Fibroblast of lung (primary cell): Measurements from ENCODE around the gene FPR2. TPM values are rescaled to one million over a fixed set of nuclear protein-coding genes. Genes with fewer than 3 reads are reported as not detected.

ENCODE experiments used
- DNase-seq, 2 donors: peaks; one replicate each; pipeline versions ENCODE4 v3.0.0 to v3.0.0-alpha.2; 2010; ENCODE audit warnings: low read depth in 2 of 2
- H2AFZ ChIP-seq: 2 replicates; pipeline ENCODE4 v1.5.1; 2012; ENCODE audit warnings: low read length, control low read depth, inconsistent platforms
- H3K27ac ChIP-seq: 2 replicates; pipeline ENCODE4 v1.5.1; 2011; ENCODE audit warnings: low read length, control low read depth; ENCODE audit not compliant: insufficient read depth
- H3K27me3 ChIP-seq: 2 replicates; pipeline ENCODE4 v1.5.1; 2011; ENCODE audit warnings: mild to moderate bottlenecking, low read length; ENCODE audit not compliant: control insufficient read depth, insufficient read depth
- H3K36me3 ChIP-seq: 2 replicates; pipeline ENCODE4 v1.5.1; 2011; ENCODE audit warnings: low read length; ENCODE audit not compliant: control insufficient read depth, insufficient read depth
- H3K4me1 ChIP-seq: 2 replicates; pipeline ENCODE4 v1.5.1; 2011; ENCODE audit warnings: low read length; ENCODE audit not compliant: control insufficient read depth, insufficient read depth; ENCODE audit errors: extremely low read depth
- H3K4me2 ChIP-seq: 2 replicates; pipeline ENCODE4 v1.5.1; 2011; ENCODE audit warnings: low read length, control low read depth; ENCODE audit not compliant: insufficient read depth; ENCODE audit errors: extremely low read depth
- H3K4me3 ChIP-seq, 4 experiments: fragments of 200-600 bp in 1 of 4; sonication (generic) in 1 of 4; replicated peaks in 1 of 4; 2 replicates each; pipeline ENCODE4 v1.5.1; 2011 to 2016; ENCODE audit warnings: low read length in 4 of 4, low read depth in 3 of 4, mild to moderate bottlenecking in 3 of 4, control low read depth in 2 of 4, inconsistent platforms in 1 of 4, mixed read lengths in 1 of 4; ENCODE audit not compliant: insufficient read depth in 1 of 4; ENCODE audit errors: control extremely low read depth in 1 of 4
- H3K79me2 ChIP-seq: 2 replicates; pipeline ENCODE4 v1.5.1; 2012; ENCODE audit warnings: mild to moderate bottlenecking, low read length, inconsistent platforms; ENCODE audit not compliant: control insufficient read depth, insufficient read depth
- H3K9ac ChIP-seq: 2 replicates; pipeline ENCODE4 v1.5.1; 2011; ENCODE audit warnings: mild to moderate bottlenecking, low read length, control low read depth; ENCODE audit not compliant: insufficient read depth
- H3K9me3 ChIP-seq: 2 replicates; pipeline ENCODE4 v1.5.1; 2012; ENCODE audit warnings: low read depth, low read length; ENCODE audit not compliant: control insufficient read depth, insufficient read depth
- H4K20me1 ChIP-seq: 2 replicates; pipeline ENCODE4 v1.5.1; 2011; ENCODE audit warnings: low read length; ENCODE audit not compliant: control insufficient read depth, insufficient read depth; ENCODE audit errors: extremely low read depth
- CTCF ChIP-seq, 2 donors: IDR thresholded peaks in 1 of 2; conservative IDR thresholded peaks in 1 of 2; 1 replicate in 1 of 2; 2 replicates in 1 of 2; pipeline ENCODE4 v1.5.1; 2011 to 2012; ENCODE audit warnings: low read length in 2 of 2, control low read depth in 1 of 2, inconsistent platforms in 1 of 2, low read depth in 1 of 2, mild to moderate bottlenecking in 1 of 2
- EZH2 ChIP-seq: IDR thresholded peaks from 2 replicates; pipeline ENCODE4 v1.5.1; 2012; ENCODE audit warnings: low read length, control low read depth, mild to moderate bottlenecking; ENCODE audit errors: missing control alignments
- polyA plus RNA-seq, 2 donors: library from polyadenylated mRNA; depleted of rRNA in 1 of 2; stranded (reverse) in 1 of 2; unstranded in 1 of 2; fragments of >200 nt; gene quantifications; 2 replicates each; pipeline ENCODE4 v1.2.1, GENCODE V29; 2011 to 2012; ENCODE audit warnings: missing spikeins in 1 of 2
- total RNA-seq: library from RNA; depleted of rRNA; stranded (reverse); fragments of >200 nt; gene quantifications from 2 replicates; pipeline ENCODE4 v1.2.1, GENCODE V29; 2014

FPR2 gene
- total and polyA plus RNA-seq, 2 donors (not counting 1 experiment from before 2014, with no cell fraction given), result 0.12 TPM; not detected in 1

GRCh38 chr19:51743405-51743804 lies 17.6 kb upstream of the FPR2 start:
- DNase-seq, result peak in 1 of 2 donors; percentile 44
- no peak overlapping the region for H3K27ac ChIP-seq

GRCh38 chr19:51746731-51747130 lies 14.2 kb upstream of the FPR2 start:
- H3K4me3 ChIP-seq, result no peak overlapping the region

More at GRCh38 chr19:51743405-51743804, 17.6 kb upstream of the FPR2 start:
- Histone ChIP-seq H3K9me3 (no peaks in the 10 kb centered on the region), H3K27me3 (no peaks in the 10 kb centered on the region), H3K4me2 (no peak overlapping the region), H3K79me2 (no peaks in the 10 kb centered on the region), H3K4me1 (no peaks in the 10 kb centered on the region), H3K36me3 (no peaks in the 10 kb centered on the region), H3K4me3 (no peak overlapping the region), H4K20me1 (no peaks in the 10 kb centered on the region), H3K9ac (no peak overlapping the region), H2AFZ (no peak overlapping the region)
- no peak for TF ChIP-seq EZH2
- TF ChIP-seq CTCF (conservative IDR thresholded peaks at IDR 0.05 in 1 of 2, IDR thresholded peaks at IDR 0.05 in 1 of 2; ENCODE audit: low read depth in 1 of 2, low read length in 2 of 2), result no peak

GRCh38 chr19:51749979-51750378 lies 11.0 kb upstream of the FPR2 start:
- Histone ChIP-seq H2AFZ (no peak overlapping the region), H3K9ac (no peak overlapping the region), H3K4me2 (no peak overlapping the region), H3K9me3 (no peaks in the 10 kb centered on the region), H3K27me3 (no peaks in the 10 kb centered on the region), H3K79me2 (no peaks in the 10 kb centered on the region), H3K4me3 (no peak overlapping the region), H3K4me1 (no peaks in the 10 kb centered on the region), H3K27ac (no peak overlapping the region), H3K36me3 (no peaks in the 10 kb centered on the region), H4K20me1 (no peaks in the 10 kb centered on the region)
- peak in 1 of 2 donors; percentile 67 for DNase-seq
- TF ChIP-seq EZH2 (no peak), CTCF (conservative IDR thresholded peaks at IDR 0.05 in 1 of 2, IDR thresholded peaks at IDR 0.05 in 1 of 2; ENCODE audit: low read depth in 1 of 2, low read length in 2 of 2) (no peak)

More at GRCh38 chr19:51746731-51747130, 14.2 kb upstream of the FPR2 start:
- no peaks in the 10 kb centered on the region for H4K20me1 ChIP-seq
- DNase-seq, result no peak
- H3K79me2 ChIP-seq, result no peaks in the 10 kb centered on the region
- H3K36me3 ChIP-seq, result no peaks in the 10 kb centered on the region
- no peaks in the 10 kb centered on the region for H3K4me1 ChIP-seq
- H2AFZ ChIP-seq, result no peak overlapping the region
- TF ChIP-seq EZH2, result no peak
- no peak for TF ChIP-seq CTCF (conservative IDR thresholded peaks at IDR 0.05 in 1 of 2, IDR thresholded peaks at IDR 0.05 in 1 of 2; ENCODE audit: low read depth in 1 of 2, low read length in 2 of 2)
- H3K27ac ChIP-seq, result no peak overlapping the region
- H3K27me3 ChIP-seq, result no peaks in the 10 kb centered on the region
- H3K9me3 ChIP-seq, result no peaks in the 10 kb centered on the region
- H3K9ac ChIP-seq, result no peak overlapping the region
- no peak overlapping the region for H3K4me2 ChIP-seq
